ENCODE data around the gene SLCO2B1.
"Not testable (repeated sequence)": the region's sequence is repeated elsewhere in the genome, so short reads cannot be mapped to it uniquely, and the experiment has no call there.

SLCO2B1 gene

GRCh38 chr11:75150879-75151278 lies at the start of gene SLCO2B1:
TSS of gene SLCO2B1 (plus strand) at chr11:75151107. CDS start at chr11:75151382, 275 bp downstream.
- no peak for DNase-seq (ENCODE audit: low read depth)

- DNase-seq (ENCODE audit: low read depth), result no peak
Measured at GRCh38 chr11:75101424-75102128, 49.3 kb upstream of the SLCO2B1 start.

GRCh38 chr11:75103380-75104026 lies 47.4 kb upstream of the SLCO2B1 start:
- no peak for DNase-seq (ENCODE audit: low read depth)

GRCh38 chr11:75105462-75105925 lies 45.4 kb upstream of the SLCO2B1 start:
- DNase-seq (ENCODE audit: low read depth), result no peak

GRCh38 chr11:75105967-75106681 lies 44.8 kb upstream of the SLCO2B1 start:
- not testable (repeated sequence) for DNase-seq (ENCODE audit: low read depth)

GRCh38 chr11:75107187-75107586 lies 43.7 kb upstream of the SLCO2B1 start:
- DNase-seq (ENCODE audit: low read depth), result no peak

- DNase-seq (ENCODE audit: low read depth), result no peak
Measured at GRCh38 chr11:75112200-75112599, 38.7 kb upstream of the SLCO2B1 start.

- no peak for DNase-seq (ENCODE audit: low read depth)
Measured at GRCh38 chr11:75113030-75113429, 37.9 kb upstream of the SLCO2B1 start.

- DNase-seq (ENCODE audit: low read depth), result no peak
Measured at GRCh38 chr11:75114465-75114864, 36.4 kb upstream of the SLCO2B1 start.

- no peak for DNase-seq (ENCODE audit: low read depth)
Measured at GRCh38 chr11:75118577-75118976, 32.3 kb upstream of the SLCO2B1 start.

GRCh38 chr11:75126564-75126963 lies 24.3 kb upstream of the SLCO2B1 start:
- no peak for DNase-seq (ENCODE audit: low read depth)

- DNase-seq (ENCODE audit: low read depth), result no peak
Measured at GRCh38 chr11:75132080-75132479, 18.8 kb upstream of the SLCO2B1 start.

GRCh38 chr11:75133976-75134375 lies 16.9 kb upstream of the SLCO2B1 start:
- DNase-seq (ENCODE audit: low read depth), result no peak

- DNase-seq (ENCODE audit: low read depth), result no peak
Measured at GRCh38 chr11:75135021-75135650, 15.8 kb upstream of the SLCO2B1 start.

- DNase-seq (ENCODE audit: low read depth), result no peak
Measured at GRCh38 chr11:75135651-75136050, 15.3 kb upstream of the SLCO2B1 start.

- peak; percentile 66 for DNase-seq (ENCODE audit: low read depth)
Measured at GRCh38 chr11:75140269-75141138, 10.4 kb upstream of the SLCO2B1 start.

GRCh38 chr11:75141166-75141565 lies 9.7 kb upstream of the SLCO2B1 start:
- DNase-seq (ENCODE audit: low read depth), result no peak

GRCh38 chr11:75142714-75143419 lies 8.0 kb upstream of the SLCO2B1 start:
- DNase-seq (ENCODE audit: low read depth), result peak; percentile 52

- no peak for DNase-seq (ENCODE audit: low read depth)
Measured at GRCh38 chr11:75143420-75143731, 7.5 kb upstream of the SLCO2B1 start.

- DNase-seq (ENCODE audit: low read depth), result no peak
Measured at GRCh38 chr11:75144716-75145014, 6.2 kb upstream of the SLCO2B1 start.
